GM13977 (cell line): Measurements from ENCODE around the gene ZNF484.
"Not testable (repeated sequence)": the region's sequence is repeated elsewhere in the genome, so short reads cannot be mapped to it uniquely, and the experiment has no call there.

Source experiments
- DNase-seq: peaks from one replicate; pipeline ENCODE4 v3.0.0; 2012; ENCODE audit warnings: low spot score
- CTCF ChIP-seq: IDR thresholded peaks from 2 replicates; pipeline ENCODE4 v1.5.1; 2012; ENCODE audit warnings: mild to moderate bottlenecking, control low read depth; ENCODE audit not compliant: insufficient read depth; ENCODE audit errors: extremely low read depth, missing control alignments
- in situ Hi-C: fragments of 300-500 bp; cut with MboI; formaldehyde crosslinking; loops from one replicate; pipeline ENCODE4 v1.12.0; 2022; ENCODE audit warnings: low sequenced_read_pairs, low pct_unique_long_range_greater_than_20kb, mixed read lengths, inconsistent platforms; ENCODE audit not compliant: unreplicated experiment

Gene ZNF484

GRCh38 chr9:92895812-92896436, 18.1 kb upstream of the ZNF484 start:
- no peak for TF ChIP-seq CTCF
- in situ Hi-C loops: no loop called here
- DNase-seq: no peak

- in situ Hi-C loops: no loop called here
- no peak for DNase-seq
- no peak for TF ChIP-seq CTCF
These were observed 17.0 kb upstream of the ZNF484 start for GRCh38 chr9:92894711-92895362.

- DNase-seq, in situ Hi-C loops: not testable (repeated sequence)
These were observed 16.2 kb upstream of the ZNF484 start for GRCh38 chr9:92893916-92894610.

- in situ Hi-C loops: not testable (repeated sequence)
These were observed 14.4 kb upstream of the ZNF484 start for GRCh38 chr9:92892276-92892675.

GRCh38 chr9:92890761-92891160, 12.9 kb upstream of the ZNF484 start:
- no peak for TF ChIP-seq CTCF
- DNase-seq: no peak
- in situ Hi-C loops: no loop called here

More at GRCh38 chr9:92892276-92892675, 14.4 kb upstream of the ZNF484 start:
- not testable (repeated sequence) for DNase-seq

- in situ Hi-C loops: no loop called here
- DNase-seq: no peak
- no peak for TF ChIP-seq CTCF
These were observed 10.1 kb upstream of the ZNF484 start for GRCh38 chr9:92887880-92888338.

GRCh38 chr9:92886846-92887610, 9.2 kb upstream of the ZNF484 start:
- DNase-seq, in situ Hi-C loops: not testable (repeated sequence)
